ENCODE measurements around the gene PJA2.
"Not testable (repeated sequence)": the region's sequence is repeated elsewhere in the genome, so short reads cannot be mapped to it uniquely, and the experiment has no call there.

The PJA2 gene

GRCh38 chr5:109409844-109410388, at the start of gene PJA2:
PJA2 (minus strand) TSS chr5:109409974; CDS start chr5:109383433, 26,541 bp downstream.
- Mint-ChIP-seq H3K36me3 (peaks cover 6% of the 10 kb centered on the region), H3K27ac (peak within 1 kb of the TSS; percentile 97), H3K4me1 (ENCODE audit: low read depth) (peaks cover 54% of the 10 kb centered on the region), H3K9me3 (ENCODE audit: low read depth) (peaks cover 9% of the 10 kb centered on the region), H3K27me3 (no peaks in the 10 kb centered on the region), H3K4me3 (peak within 1 kb of the TSS; percentile 92)

- no peak overlapping the region for H3K4me3 Mint-ChIP-seq
- peaks cover 5% of the 10 kb centered on the region for H3K4me1 Mint-ChIP-seq (ENCODE audit: low read depth)
- H3K9me3 Mint-ChIP-seq (ENCODE audit: low read depth): no peaks in the 10 kb centered on the region
- H3K36me3 Mint-ChIP-seq: peaks cover 5% of the 10 kb centered on the region
- H3K27ac Mint-ChIP-seq: peak overlapping the region; percentile 18
- peaks cover 2% of the 10 kb centered on the region for H3K27me3 Mint-ChIP-seq
Measured at GRCh38 chr5:109455598-109456096, 45.9 kb upstream of the PJA2 start.

- peaks cover 5% of the 10 kb centered on the region for H3K4me1 Mint-ChIP-seq (ENCODE audit: low read depth)
- no peak overlapping the region for H3K27ac Mint-ChIP-seq
- H3K4me3 Mint-ChIP-seq: no peak overlapping the region
- H3K9me3 Mint-ChIP-seq (ENCODE audit: low read depth): no peaks in the 10 kb centered on the region
- peaks cover 5% of the 10 kb centered on the region for H3K36me3 Mint-ChIP-seq
- H3K27me3 Mint-ChIP-seq: peaks cover 2% of the 10 kb centered on the region
Measured at GRCh38 chr5:109454731-109455505, 45.1 kb upstream of the PJA2 start.

GRCh38 chr5:109453251-109453650, 43.5 kb upstream of the PJA2 start:
- Mint-ChIP-seq H3K27me3 (no peaks in the 10 kb centered on the region), H3K4me1 (ENCODE audit: low read depth) (peaks cover 5% of the 10 kb centered on the region), H3K4me3 (no peak overlapping the region), H3K27ac (no peak overlapping the region), H3K36me3 (peaks cover 1% of the 10 kb centered on the region), H3K9me3 (ENCODE audit: low read depth) (no peaks in the 10 kb centered on the region)

GRCh38 chr5:109452661-109453060, 42.9 kb upstream of the PJA2 start:
- H3K4me3 Mint-ChIP-seq: no peak overlapping the region
- no peaks in the 10 kb centered on the region for H3K9me3 Mint-ChIP-seq (ENCODE audit: low read depth)
- peaks cover 5% of the 10 kb centered on the region for H3K4me1 Mint-ChIP-seq (ENCODE audit: low read depth)
- H3K36me3 Mint-ChIP-seq: no peaks in the 10 kb centered on the region
- no peak overlapping the region for H3K27ac Mint-ChIP-seq
- H3K27me3 Mint-ChIP-seq: no peaks in the 10 kb centered on the region

- no peaks in the 10 kb centered on the region for H3K9me3 Mint-ChIP-seq (ENCODE audit: low read depth)
- no peak overlapping the region for H3K4me3 Mint-ChIP-seq
- peaks cover 5% of the 10 kb centered on the region for H3K4me1 Mint-ChIP-seq (ENCODE audit: low read depth)
- no peaks in the 10 kb centered on the region for H3K27me3 Mint-ChIP-seq
- no peak overlapping the region for H3K27ac Mint-ChIP-seq
- H3K36me3 Mint-ChIP-seq: no peaks in the 10 kb centered on the region
Measured at GRCh38 chr5:109451146-109451545, 41.4 kb upstream of the PJA2 start.

- Mint-ChIP-seq H3K27ac (no peak overlapping the region), H3K4me1 (ENCODE audit: low read depth) (peaks cover under 1% of the 10 kb centered on the region), H3K9me3 (ENCODE audit: low read depth) (no peaks in the 10 kb centered on the region), H3K27me3 (no peaks in the 10 kb centered on the region), H3K4me3 (no peak overlapping the region), H3K36me3 (no peaks in the 10 kb centered on the region)
Measured at GRCh38 chr5:109450129-109450877, 40.5 kb upstream of the PJA2 start.

GRCh38 chr5:109448838-109449237, 39.1 kb upstream of the PJA2 start:
- Mint-ChIP-seq H3K27ac (no peak overlapping the region), H3K9me3 (ENCODE audit: low read depth) (no peaks in the 10 kb centered on the region), H3K27me3 (no peaks in the 10 kb centered on the region), H3K36me3 (no peaks in the 10 kb centered on the region), H3K4me1 (ENCODE audit: low read depth) (no peaks in the 10 kb centered on the region), H3K4me3 (no peak overlapping the region)

GRCh38 chr5:109439590-109439989, 29.8 kb upstream of the PJA2 start:
- no peak overlapping the region for H3K27ac Mint-ChIP-seq
- no peaks in the 10 kb centered on the region for H3K27me3 Mint-ChIP-seq
- no peaks in the 10 kb centered on the region for H3K9me3 Mint-ChIP-seq (ENCODE audit: low read depth)
- H3K36me3 Mint-ChIP-seq: no peaks in the 10 kb centered on the region
- no peaks in the 10 kb centered on the region for H3K4me1 Mint-ChIP-seq (ENCODE audit: low read depth)
- H3K4me3 Mint-ChIP-seq: no peak overlapping the region

GRCh38 chr5:109426075-109426474, 16.3 kb upstream of the PJA2 start:
- Mint-ChIP-seq H3K4me1 (ENCODE audit: low read depth) (no peaks in the 10 kb centered on the region), H3K4me3 (no peak overlapping the region), H3K27ac (no peak overlapping the region), H3K27me3 (peaks cover 2% of the 10 kb centered on the region), H3K36me3 (no peaks in the 10 kb centered on the region), H3K9me3 (ENCODE audit: low read depth) (no peaks in the 10 kb centered on the region)

- H3K27ac Mint-ChIP-seq; H3K36me3 Mint-ChIP-seq; H3K9me3 Mint-ChIP-seq (ENCODE audit: low read depth); H3K4me3 Mint-ChIP-seq; H3K4me1 Mint-ChIP-seq (ENCODE audit: low read depth); H3K27me3 Mint-ChIP-seq: not testable (repeated sequence)
Measured at GRCh38 chr5:109425521-109425920, 15.7 kb upstream of the PJA2 start.

GRCh38 chr5:109421956-109422355, 12.2 kb upstream of the PJA2 start:
- H3K9me3 Mint-ChIP-seq (ENCODE audit: low read depth): no peaks in the 10 kb centered on the region
- H3K27me3 Mint-ChIP-seq: peaks cover 2% of the 10 kb centered on the region
- H3K36me3 Mint-ChIP-seq: no peaks in the 10 kb centered on the region
- no peak overlapping the region for H3K4me3 Mint-ChIP-seq
- no peaks in the 10 kb centered on the region for H3K4me1 Mint-ChIP-seq (ENCODE audit: low read depth)
- no peak overlapping the region for H3K27ac Mint-ChIP-seq

GRCh38 chr5:109418712-109419352, 9.1 kb upstream of the PJA2 start:
- Mint-ChIP-seq H3K27ac (no peak overlapping the region), H3K27me3 (no peaks in the 10 kb centered on the region), H3K4me3 (no peak overlapping the region), H3K36me3 (peaks cover 9% of the 10 kb centered on the region), H3K4me1 (ENCODE audit: low read depth) (peaks cover 4% of the 10 kb centered on the region), H3K9me3 (ENCODE audit: low read depth) (peaks cover 12% of the 10 kb centered on the region)

GRCh38 chr5:109416882-109417281, 7.1 kb upstream of the PJA2 start:
- Mint-ChIP-seq H3K4me1 (ENCODE audit: low read depth) (peaks cover 5% of the 10 kb centered on the region), H3K36me3 (peaks cover 9% of the 10 kb centered on the region), H3K27me3 (no peaks in the 10 kb centered on the region), H3K27ac (no peak overlapping the region), H3K4me3 (no peak overlapping the region), H3K9me3 (ENCODE audit: low read depth) (peaks cover 14% of the 10 kb centered on the region)
